ENCODE data around the gene H2AZ1. TPM values are rescaled to one million over a fixed set of nuclear protein-coding genes. Genes with fewer than 3 reads are reported as not detected.

H2AZ1 gene
- total and polyA plus RNA-seq, 9 of the 15 experiments (the other 6 are each of a cell fraction or from before 2014, with no cell fraction given), result 605 to 4,380 (median 768) TPM

DNA sequence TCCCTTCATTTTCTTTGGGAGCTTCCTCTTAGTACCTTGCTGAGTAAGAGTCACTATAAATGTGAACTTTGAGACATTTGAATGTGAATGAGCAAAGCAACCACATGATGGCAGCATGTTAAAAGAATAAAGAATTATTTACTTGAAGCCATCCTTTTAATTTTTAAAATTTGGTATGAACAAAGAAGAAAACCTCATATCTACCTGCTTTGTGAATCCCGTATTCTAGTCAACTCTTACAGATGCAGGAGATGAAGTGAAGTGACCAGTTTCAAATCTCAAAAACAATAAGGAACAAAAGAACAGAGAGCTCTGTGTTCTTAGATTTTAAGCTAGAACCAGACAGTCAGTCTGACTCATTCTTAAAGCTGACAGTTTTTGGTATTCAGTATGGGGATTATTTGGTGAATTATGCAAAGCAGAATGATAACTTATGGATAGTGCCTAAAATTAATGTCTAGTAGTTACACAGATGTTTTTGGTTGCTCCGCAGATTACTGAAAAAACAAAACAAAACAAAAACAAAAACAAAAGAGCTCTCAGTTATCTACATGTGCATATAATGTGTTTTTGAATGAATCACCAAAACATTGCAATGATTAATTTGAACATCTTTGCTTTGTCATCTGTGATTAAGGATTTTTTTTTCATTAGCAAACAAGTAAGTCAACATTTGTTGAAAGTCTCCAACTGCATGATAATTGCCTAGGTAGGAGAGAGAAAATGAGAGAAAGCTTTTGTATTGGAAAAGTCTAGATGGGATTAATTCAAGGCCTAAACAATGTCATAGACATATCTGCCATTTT, 48.2 kb upstream of the H2AZ1 start (continued):
- TF ChIP-seq, protein P1, sequence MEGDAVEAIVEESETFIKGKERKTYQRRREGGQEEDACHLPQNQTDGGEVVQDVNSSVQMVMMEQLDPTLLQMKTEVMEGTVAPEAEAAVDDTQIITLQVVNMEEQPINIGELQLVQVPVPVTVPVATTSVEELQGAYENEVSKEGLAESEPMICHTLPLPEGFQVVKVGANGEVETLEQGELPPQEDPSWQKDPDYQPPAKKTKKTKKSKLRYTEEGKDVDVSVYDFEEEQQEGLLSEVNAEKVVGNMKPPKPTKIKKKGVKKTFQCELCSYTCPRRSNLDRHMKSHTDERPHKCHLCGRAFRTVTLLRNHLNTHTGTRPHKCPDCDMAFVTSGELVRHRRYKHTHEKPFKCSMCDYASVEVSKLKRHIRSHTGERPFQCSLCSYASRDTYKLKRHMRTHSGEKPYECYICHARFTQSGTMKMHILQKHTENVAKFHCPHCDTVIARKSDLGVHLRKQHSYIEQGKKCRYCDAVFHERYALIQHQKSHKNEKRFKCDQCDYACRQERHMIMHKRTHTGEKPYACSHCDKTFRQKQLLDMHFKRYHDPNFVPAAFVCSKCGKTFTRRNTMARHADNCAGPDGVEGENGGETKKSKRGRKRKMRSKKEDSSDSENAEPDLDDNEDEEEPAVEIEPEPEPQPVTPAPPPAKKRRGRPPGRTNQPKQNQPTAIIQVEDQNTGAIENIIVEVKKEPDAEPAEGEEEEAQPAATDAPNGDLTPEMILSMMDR (IDR thresholded peaks at IDR 0.05 in 2 of 3, conservative IDR thresholded peaks at IDR 0.05 in 1 of 3; ENCODE audit: insufficient read depth in 2 of 3, low read depth in 1 of 3, low read length in 3 of 3), result peak; percentile 20 to 52 (median 22); a peak in 3 of 6 replicates
- TF ChIP-seq RAD21 (CRISPR knock-in tag; conservative IDR thresholded peaks at IDR 0.05 in 1 of 2, IDR thresholded peaks at IDR 0.05 in 1 of 2), result peak; percentile 39 to 52
- no peak for TF ChIP-seq ZNF431 (CRISPR knock-in tag; IDR thresholded peaks at IDR 0.05)

DNA sequence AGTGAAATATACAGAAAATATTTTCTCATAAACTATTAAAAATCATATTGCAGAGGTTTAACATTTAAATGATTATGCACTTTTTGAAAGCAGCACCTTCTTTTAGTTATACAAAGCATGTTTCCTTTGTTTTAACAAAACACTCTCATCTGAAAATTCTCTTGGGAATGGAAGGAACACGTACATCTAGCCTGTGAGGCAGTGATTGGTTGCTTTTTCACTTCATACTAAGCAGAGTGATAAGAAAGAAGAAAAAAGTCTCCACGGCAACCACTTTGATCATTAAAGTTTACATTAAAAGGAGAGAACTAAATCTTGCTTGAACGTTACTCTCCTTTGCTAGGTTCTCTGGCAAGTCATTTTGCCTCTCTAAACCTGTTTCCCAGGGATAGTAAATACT, 41.7 kb upstream of the H2AZ1 start:
- intact Hi-C loops (cut with micrococcal nuclease), result loop anchor here (10.0 kb wide), 1 partner anchor 73 kb away; no protein-coding TSS in a partner anchor
- Histone ChIP-seq H3K4me3 (no peak overlapping the region), H3K4me2 (ENCODE audit: insufficient read depth, low read length) (no peak overlapping the region), H4K20me1 (replicated peaks; ENCODE audit: control insufficient read depth, insufficient read depth, low read length) (no peaks in the 10 kb centered on the region), H3K9me3 (replicated peaks; ENCODE audit: control insufficient read depth, insufficient read depth, low read depth, low read length) (no peaks in the 10 kb centered on the region), H3K36me3 (ENCODE audit: control insufficient read depth, insufficient read depth, low read length) (no peaks in the 10 kb centered on the region), H3K27me3 (ENCODE audit: control insufficient read depth in 2 of 2, insufficient read depth in 2 of 2, low read length in 2 of 2) (no peaks in the 10 kb centered on the region; a peak in 4 of 5 replicates), H3K9me1 (ENCODE audit: control insufficient read depth, insufficient read depth, low read length) (no peaks in the 10 kb centered on the region), H3K9ac (ENCODE audit: insufficient read depth in 1 of 2, low read depth in 2 of 2, low read length in 2 of 2) (no peak overlapping the region), H3K4me1 (replicated peaks in 1 of 2; ENCODE audit: control insufficient read depth in 2 of 2, insufficient read depth in 2 of 2, low read length in 2 of 2) (no peaks in the 10 kb centered on the region), H2AFZ (ENCODE audit: low read depth, low read length) (no peak overlapping the region), H3K79me2 (ENCODE audit: control insufficient read depth, insufficient read depth, low read length) (no peaks in the 10 kb centered on the region), H3K27ac (ENCODE audit: extremely low read depth, low read depth, low read length) (no peak overlapping the region)
- WGBS (ENCODE audit: insufficient coverage, low coverage, missing lambda C conversion rate), result 3% methylated on average over 3 of the region's 3 CpGs
- ATAC-seq (no peak), FAIRE-seq (no peak), DNase-seq (ENCODE audit: extremely low read depth in 1 of 4, low spot score in 3 of 4) (no peak)
- POLR2A ChIA-PET, result interaction anchor here (0.9 kb wide), 2 partner anchors 42 to 1746 kb away, joined by 4 read pairs; partner anchors contain the start of gene H2AZ1
- no TSS peak for BruUV-seq (replicated peaks)
- no peak for TF ChIP-seq POLR2A (conservative IDR thresholded peaks at IDR 0.05)
- TF ChIP-seq, protein P2, sequence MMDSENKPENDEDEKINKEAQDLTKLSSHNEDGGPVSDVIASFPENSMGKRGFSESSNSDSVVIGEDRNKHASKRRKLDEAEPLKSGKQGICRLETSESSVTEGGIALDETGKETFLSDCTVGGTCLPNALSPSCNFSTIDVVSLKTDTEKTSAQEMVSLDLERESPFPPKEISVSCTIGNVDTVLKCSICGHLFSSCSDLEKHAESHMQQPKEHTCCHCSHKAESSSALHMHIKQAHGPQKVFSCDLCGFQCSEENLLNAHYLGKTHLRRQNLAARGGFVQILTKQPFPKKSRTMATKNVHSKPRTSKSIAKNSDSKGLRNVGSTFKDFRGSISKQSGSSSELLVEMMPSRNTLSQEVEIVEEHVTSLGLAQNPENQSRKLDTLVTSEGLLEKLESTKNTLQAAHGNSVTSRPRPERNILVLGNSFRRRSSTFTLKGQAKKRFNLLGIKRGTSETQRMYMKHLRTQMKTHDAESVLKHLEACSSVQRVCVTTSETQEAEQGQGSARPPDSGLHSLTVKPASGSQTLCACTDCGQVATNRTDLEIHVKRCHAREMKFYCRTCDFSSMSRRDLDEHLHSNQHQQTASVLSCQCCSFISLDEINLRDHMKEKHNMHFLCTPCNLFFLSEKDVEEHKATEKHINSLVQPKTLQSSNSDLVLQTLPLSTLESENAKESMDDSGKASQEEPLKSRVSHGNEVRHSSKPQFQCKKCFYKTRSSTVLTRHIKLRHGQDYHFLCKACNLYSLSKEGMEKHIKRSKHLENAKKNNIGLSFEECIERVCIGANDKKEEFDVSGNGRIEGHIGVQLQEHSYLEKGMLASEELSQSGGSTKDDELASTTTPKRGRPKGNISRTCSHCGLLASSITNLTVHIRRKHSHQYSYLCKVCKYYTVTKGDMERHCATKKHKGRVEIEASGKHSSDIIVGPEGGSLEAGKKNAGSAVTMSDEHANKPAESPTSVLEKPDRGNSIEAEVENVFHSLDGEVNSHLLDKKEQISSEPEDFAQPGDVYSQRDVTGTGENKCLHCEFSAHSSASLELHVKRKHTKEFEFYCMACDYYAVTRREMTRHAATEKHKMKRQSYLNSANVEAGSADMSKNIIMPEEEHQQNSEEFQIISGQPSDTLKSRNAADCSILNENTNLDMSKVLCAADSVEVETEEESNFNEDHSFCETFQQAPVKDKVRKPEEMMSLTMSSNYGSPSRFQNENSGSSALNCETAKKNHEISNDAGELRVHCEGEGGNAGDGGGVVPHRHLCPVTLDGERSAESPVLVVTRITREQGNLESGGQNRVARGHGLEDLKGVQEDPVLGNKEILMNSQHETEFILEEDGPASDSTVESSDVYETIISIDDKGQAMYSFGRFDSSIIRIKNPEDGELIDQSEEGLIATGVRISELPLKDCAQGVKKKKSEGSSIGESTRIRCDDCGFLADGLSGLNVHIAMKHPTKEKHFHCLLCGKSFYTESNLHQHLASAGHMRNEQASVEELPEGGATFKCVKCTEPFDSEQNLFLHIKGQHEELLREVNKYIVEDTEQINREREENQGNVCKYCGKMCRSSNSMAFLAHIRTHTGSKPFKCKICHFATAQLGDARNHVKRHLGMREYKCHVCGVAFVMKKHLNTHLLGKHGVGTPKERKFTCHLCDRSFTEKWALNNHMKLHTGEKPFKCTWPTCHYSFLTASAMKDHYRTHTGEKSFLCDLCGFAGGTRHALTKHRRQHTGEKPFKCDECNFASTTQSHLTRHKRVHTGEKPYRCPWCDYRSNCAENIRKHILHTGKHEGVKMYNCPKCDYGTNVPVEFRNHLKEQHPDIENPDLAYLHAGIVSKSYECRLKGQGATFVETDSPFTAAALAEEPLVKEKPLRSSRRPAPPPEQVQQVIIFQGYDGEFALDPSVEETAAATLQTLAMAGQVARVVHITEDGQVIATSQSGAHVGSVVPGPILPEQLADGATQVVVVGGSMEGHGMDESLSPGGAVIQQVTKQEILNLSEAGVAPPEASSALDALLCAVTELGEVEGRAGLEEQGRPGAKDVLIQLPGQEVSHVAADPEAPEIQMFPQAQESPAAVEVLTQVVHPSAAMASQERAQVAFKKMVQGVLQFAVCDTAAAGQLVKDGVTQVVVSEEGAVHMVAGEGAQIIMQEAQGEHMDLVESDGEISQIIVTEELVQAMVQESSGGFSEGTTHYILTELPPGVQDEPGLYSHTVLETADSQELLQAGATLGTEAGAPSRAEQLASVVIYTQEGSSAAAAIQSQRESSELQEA (IDR thresholded peaks at IDR 0.05; ENCODE audit: low read depth), result no peak
- TF ChIP-seq ZBTB5 (IDR thresholded peaks at IDR 0.05), result no peak
- in situ Hi-C loops (cut with MboI), result no loop called here
- CTCF ChIA-PET (ENCODE audit: low intra/inter-chr PET ratio), result no interaction called here

All from K562 (cell line).